PC-9 (cell line): Measurements from ENCODE around the gene TMEM86A. TPM values are rescaled to one million over a fixed set of nuclear protein-coding genes. Genes with fewer than 3 reads are reported as not detected.
A peak's percentile ranks its signal among the peaks of the same experiment; 100 is the strongest.

ENCODE experiments used
- BruUV-seq: library from RNA; stranded (reverse); fragments of 400-500 nt; replicated peaks from 2 replicates; lab custom pipeline; 2021; lab: Mats Ljungman, UMichigan
- CTCF ChIA-PET: fragments of 300-600 bp; sonication (Branson Sonifier 250); formaldehyde crosslinking; loops from one replicate; lab custom pipeline; 2022; ENCODE audit warnings: antibody characterized with exemption; lab: Charles Lee
- POLR2A ChIA-PET: fragments of 300-600 bp; sonication (Branson Sonifier 250); formaldehyde crosslinking; loops from one replicate; lab custom pipeline; 2022; ENCODE audit warnings: antibody characterized with exemption; ENCODE audit not compliant: unreplicated experiment; lab: Charles Lee
- DNase-seq, 2 experiments: peaks; one replicate each; pipeline versions ENCODE4 v3.0.0 to v3.0.0-alpha.2; 2015 to 2022; ENCODE audit warnings: mixed read lengths in 1 of 2
- H2AFZ ChIP-seq: fragments of 200-600 bp; sonication (generic); 2 replicates; pipeline ENCODE4 v1.8.1; 2017; ENCODE audit warnings: antibody characterized with exemption
- H3F3A ChIP-seq: fragments of 200-600 bp; sonication (generic); 2 replicates; pipeline ENCODE4 v1.8.1; 2017; ENCODE audit warnings: antibody characterized with exemption, mild to moderate bottlenecking, low read depth; ENCODE audit not compliant: insufficient read depth
- H3K27ac ChIP-seq: fragments of 200-600 bp; sonication (generic); 2 replicates; pipeline ENCODE4 v1.6.1; 2016; ENCODE audit warnings: mixed run types
- H3K27me3 ChIP-seq: fragments of 200-600 bp; sonication (generic); 2 replicates; pipeline ENCODE4 v1.6.1; 2016; ENCODE audit warnings: low read depth, mixed run types; ENCODE audit not compliant: insufficient read depth
- H3K36me3 ChIP-seq: fragments of 200-600 bp; sonication (generic); 2 replicates; pipeline ENCODE4 v1.6.1; 2016; ENCODE audit warnings: low read depth, mixed run types
- H3K4me1 ChIP-seq: fragments of 200-600 bp; sonication (generic); replicated peaks from 2 replicates; pipeline ENCODE4 v1.6.1; 2016; ENCODE audit warnings: mixed run types; ENCODE audit not compliant: insufficient read depth
- H3K4me2 ChIP-seq: fragments of 200-600 bp; sonication (generic); 2 replicates; pipeline ENCODE4 v1.6.1; 2017; ENCODE audit warnings: mixed run types
- H3K4me3 ChIP-seq: fragments of 200-600 bp; sonication (generic); 2 replicates; pipeline ENCODE4 v1.6.1; 2016; ENCODE audit warnings: mixed run types
- H3K79me2 ChIP-seq: fragments of 200-600 bp; sonication (generic); 2 replicates; pipeline ENCODE4 v1.6.1; 2017; ENCODE audit warnings: low read depth, mixed run types
- H3K9me2 ChIP-seq: fragments of 200-600 bp; sonication (generic); 2 replicates; pipeline ENCODE4 v1.8.1; 2017; ENCODE audit warnings: mild to moderate bottlenecking; ENCODE audit not compliant: insufficient read depth
- H3K9me3 ChIP-seq: fragments of 200-600 bp; sonication (generic); 2 replicates; pipeline ENCODE4 v1.8.1; 2016; ENCODE audit warnings: low read depth; ENCODE audit not compliant: insufficient read depth
- H4K20me1 ChIP-seq: fragments of 200-600 bp; sonication (generic); 2 replicates; pipeline ENCODE4 v1.8.1; 2017; ENCODE audit not compliant: insufficient read depth
- CTCF ChIP-seq: fragments of 200-600 bp; sonication (generic); conservative IDR thresholded peaks from 2 replicates; pipeline ENCODE4 v1.6.1; 2017; ENCODE audit warnings: mixed run types, antibody characterized with exemption, mild to moderate bottlenecking, moderate library complexity
- EZH2 ChIP-seq: fragments of 200-600 bp; sonication (generic); IDR thresholded peaks from 2 replicates; pipeline ENCODE4 v1.8.0; 2017; ENCODE audit warnings: antibody characterized with exemption, low read depth
- intact Hi-C: fragments of 100-400 bp; cut with micrococcal nuclease; formaldehyde crosslinking; loops from one replicate; pipeline ENCODE4 v1.10.0; 2022; ENCODE audit not compliant: unreplicated experiment
- total RNA-seq: library from RNA; stranded (reverse); gene quantifications from 2 replicates; pipeline ENCODE4 v1.2.3, GENCODE V29; 2021

TMEM86A gene
- total RNA-seq, 1 experiment from 2014 or later: 2.1 TPM

GRCh38 chr11:18720091-18720807 lies 21.7 kb downstream of the TMEM86A start:
- H3K4me3 ChIP-seq: no peak overlapping the region
- peaks cover 6% of the 10 kb centered on the region; the same call in 1 of the 2 replicates for H3F3A ChIP-seq
- ChIA-PET CTCF (interaction anchor here (0.6 kb wide), 1 partner anchor 11 kb away, joined by 4 read pairs; no protein-coding TSS in a partner anchor), POLR2A (no interaction called here)
- no peak overlapping the region for H3K27ac ChIP-seq
- H3K9me3 ChIP-seq: no peaks in the 10 kb centered on the region
- intact Hi-C loops: loop anchor here (5.0 kb wide), 1 partner anchor 68 kb away; no protein-coding TSS in a partner anchor
- no TSS peak for BruUV-seq
- H3K4me2 ChIP-seq: peak overlapping the region; percentile 92; the same call in 1 of the 2 replicates
- TF ChIP-seq EZH2 (no peak), CTCF (no peak)
- H3K9me2 ChIP-seq: no peaks in the 10 kb centered on the region
- no peaks in the 10 kb centered on the region for H3K79me2 ChIP-seq
- H2AFZ ChIP-seq: no peak overlapping the region
- no peak for DNase-seq
- no peaks in the 10 kb centered on the region for H4K20me1 ChIP-seq
- no peaks in the 10 kb centered on the region for H3K36me3 ChIP-seq
- H3K27me3 ChIP-seq: peaks cover 39% of the 10 kb centered on the region
- peaks cover 6% of the 10 kb centered on the region; the same call in 1 of the 2 replicates for H3K4me1 ChIP-seq

- Histone ChIP-seq H3K27ac (no peak overlapping the region), H3K4me1 (peaks cover 6% of the 10 kb centered on the region; the same call in 1 of the 2 replicates), H3K9me2 (no peaks in the 10 kb centered on the region), H3K27me3 (peaks cover 32% of the 10 kb centered on the region), H3K79me2 (no peaks in the 10 kb centered on the region), H3F3A (peaks cover 6% of the 10 kb centered on the region; the same call in 1 of the 2 replicates), H3K9me3 (no peaks in the 10 kb centered on the region), H4K20me1 (no peaks in the 10 kb centered on the region), H3K4me2 (peak overlapping the region; percentile 92), H3K36me3 (no peaks in the 10 kb centered on the region), H3K4me3 (peak overlapping the region; percentile 56), H2AFZ (peak overlapping the region; percentile 83)
- intact Hi-C loops: loop anchor here (5.0 kb wide), 1 partner anchor 69 kb away; no protein-coding TSS in a partner anchor
- no TSS peak for BruUV-seq
- TF ChIP-seq CTCF (no peak), EZH2 (no peak)
- POLR2A ChIA-PET: interaction anchor here (0.6 kb wide), 2 partner anchors 11 to 15 kb away, joined by 4 to 5 read pairs; no protein-coding TSS in a partner anchor
- DNase-seq: peak; percentile 59 to 78
- CTCF ChIA-PET: interaction anchor here (0.6 kb wide), 3 partner anchors 10 to 623 kb away, joined by 3 to 6 read pairs (median 4); no protein-coding TSS in a partner anchor
Observed at GRCh38 chr11:18720808-18721560, 22.4 kb downstream of the TMEM86A start.
